ENCODE measurements around the gene XRCC6.

GRCh38 chr22:41690476-41690875 lies 69.4 kb downstream of the XRCC6 start:
- TF ChIP-seq POLR2A (IDR thresholded peaks at IDR 0.05; ENCODE audit: low read length) (no peak), GATA1 (IDR thresholded peaks at IDR 0.05; ENCODE audit: low read depth, low read length) (no peak)
